Endothelial cell of umbilical vein (primary cell): ENCODE measurements around the gene PDGFB. TPM values are rescaled to one million over a fixed set of nuclear protein-coding genes. Genes with fewer than 3 reads are reported as not detected.

ENCODE experiments used
- BruUV-seq: library from RNA; stranded (reverse); fragments of 400-500 nt; replicated peaks from 2 replicates; lab custom pipeline; 2021; lab: Mats Ljungman, UMichigan
- CTCF ChIA-PET: fragments of 300-600, 350-600 bp; sonication (Branson Sonifier 250); formaldehyde crosslinking; loops from one replicate; lab custom pipeline; 2021; ENCODE audit warnings: antibody characterized with exemption, inconsistent platforms; lab: Charles Lee
- POLR2A ChIA-PET: fragments of 300-600, 350-600 bp; sonication (Branson Sonifier 250); formaldehyde crosslinking; loops from one replicate; lab custom pipeline; 2021; ENCODE audit warnings: antibody characterized with exemption, inconsistent platforms; lab: Charles Lee
- DNase-seq: peaks from one replicate; pipeline ENCODE4 v3.0.0-alpha.2; 2011; ENCODE audit warnings: low read depth, low spot score
- FAIRE-seq: peaks from 2 replicates; lab custom pipeline; 2011; peaks lifted over from hg19 to GRCh38; lab: Jason Lieb, UNC
- H2AFZ ChIP-seq: 2 replicates; pipeline ENCODE4 v1.6.0; 2012; ENCODE audit warnings: low read depth, low read length, control low read depth, inconsistent platforms
- H3K27ac ChIP-seq: 2 replicates; pipeline ENCODE4 v1.5.1; 2011; ENCODE audit warnings: low read depth, mild to moderate bottlenecking, control low read depth, low read length, moderate library complexity; ENCODE audit not compliant: insufficient read depth
- H3K27me3 ChIP-seq, 2 experiments: 2 replicates each; pipeline versions ENCODE4 v1.6.0 to v1.6.1; 2011; ENCODE audit warnings: low read length in 2 of 2, mixed read lengths in 1 of 2; ENCODE audit not compliant: control insufficient read depth in 2 of 2, insufficient read depth in 2 of 2
- H3K36me3 ChIP-seq, 2 experiments: 2 replicates in 1 of 2; 3 replicates in 1 of 2; pipeline ENCODE4 v1.5.1; 2011; ENCODE audit warnings: low read length in 2 of 2, mild to moderate bottlenecking in 1 of 2, moderate library complexity in 1 of 2; ENCODE audit not compliant: control insufficient read depth in 2 of 2, insufficient read depth in 2 of 2; ENCODE audit errors: extremely low read depth in 1 of 2
- H3K4me1 ChIP-seq: 3 replicates; pipeline ENCODE4 v1.5.1; 2011; ENCODE audit warnings: mild to moderate bottlenecking, low read length; ENCODE audit not compliant: control insufficient read depth, insufficient read depth; ENCODE audit errors: extremely low read depth
- H3K4me2 ChIP-seq: 2 replicates; pipeline ENCODE4 v1.6.1; 2011; ENCODE audit warnings: low read length, control low read depth, mixed read lengths; ENCODE audit not compliant: insufficient read depth
- H3K4me3 ChIP-seq, 3 experiments: fragments of 200-600 bp in 1 of 3; sonication (generic), shearing (Covaris generic) in 1 of 3; replicated peaks in 1 of 3; 2 replicates each; pipeline ENCODE4 v1.5.1; 2011 to 2016; ENCODE audit warnings: control low read depth in 3 of 3, low read length in 3 of 3, mild to moderate bottlenecking in 2 of 3, inconsistent platforms in 1 of 3, low read depth in 1 of 3, moderate library complexity in 1 of 3; ENCODE audit not compliant: insufficient read depth in 1 of 3
- H3K79me2 ChIP-seq: 2 replicates; pipeline ENCODE4 v1.6.0; 2012; ENCODE audit warnings: low read length, inconsistent platforms; ENCODE audit not compliant: control insufficient read depth, insufficient read depth
- H3K9ac ChIP-seq: replicated peaks from 2 replicates; pipeline ENCODE3; 2011; ENCODE audit warnings: low read length, control low read depth; ENCODE audit not compliant: insufficient read depth; ENCODE audit errors: extremely low read depth
- H3K9me1 ChIP-seq: replicated peaks from 3 replicates; pipeline ENCODE4 v1.6.0; 2011; ENCODE audit warnings: mild to moderate bottlenecking, low read length; ENCODE audit not compliant: control insufficient read depth, insufficient read depth; ENCODE audit errors: extremely low read depth
- H3K9me3 ChIP-seq: replicated peaks from 2 replicates; pipeline ENCODE4 v1.5.1; 2012; ENCODE audit warnings: low read length, inconsistent platforms; ENCODE audit not compliant: control insufficient read depth, insufficient read depth
- H4K20me1 ChIP-seq: replicated peaks from 2 replicates; pipeline ENCODE3; 2011; ENCODE audit warnings: mild to moderate bottlenecking, low read length; ENCODE audit not compliant: control insufficient read depth, insufficient read depth; ENCODE audit errors: extremely low read depth
- CTCF ChIP-seq, 2 donors: IDR thresholded peaks; 1 replicate in 1 of 2; 2 replicates in 1 of 2; pipeline ENCODE4 v1.5.1; 2011; ENCODE audit warnings: low read length in 2 of 2, mild to moderate bottlenecking in 2 of 2, moderate library complexity in 2 of 2, control low read depth in 1 of 2, inconsistent platforms in 1 of 2, low read depth in 1 of 2; ENCODE audit not compliant: insufficient read depth in 1 of 2; ENCODE audit errors: extremely low read depth in 1 of 2
- EZH2 ChIP-seq: IDR thresholded peaks from 2 replicates; pipeline ENCODE4 v1.6.1; 2012; ENCODE audit warnings: borderline replicate concordance, low read depth, mild to moderate bottlenecking, moderate library complexity, low read length, inconsistent platforms; ENCODE audit not compliant: severe bottlenecking
- FOS ChIP-seq: IDR thresholded peaks from 2 replicates; pipeline ENCODE4 v1.6.1; 2011; ENCODE audit warnings: mild to moderate bottlenecking, low read length, moderate library complexity, borderline replicate concordance; ENCODE audit not compliant: insufficient read depth
- GATA2 ChIP-seq: IDR thresholded peaks from 2 replicates; pipeline ENCODE4 v1.7.0; 2011; ENCODE audit warnings: low read depth, mild to moderate bottlenecking, moderate library complexity, mixed read lengths, low read length; ENCODE audit not compliant: insufficient read length, insufficient read depth
- JUN ChIP-seq: IDR thresholded peaks from 2 replicates; pipeline ENCODE4 v1.6.1; 2011; ENCODE audit warnings: borderline replicate concordance, low read depth; ENCODE audit not compliant: insufficient read length, insufficient read depth
- MAX ChIP-seq: IDR thresholded peaks from 2 replicates; pipeline ENCODE4 v1.6.1; 2011; ENCODE audit not compliant: insufficient read depth, insufficient read length
- MYC ChIP-seq: IDR thresholded peaks from one replicate; pipeline ENCODE4 v1.6.1; 2011; ENCODE audit warnings: mild to moderate bottlenecking, low read depth, low read length
- POLR2A ChIP-seq: IDR thresholded peaks from 2 replicates; pipeline ENCODE4 v1.6.1; 2012; ENCODE audit warnings: low read depth, mild to moderate bottlenecking, control low read depth, low read length
- POLR2AphosphoS5 ChIP-seq: IDR thresholded peaks from 2 replicates; pipeline ENCODE4 v1.6.1; 2012; ENCODE audit warnings: low read depth, mild to moderate bottlenecking, control low read depth, low read length, moderate library complexity; ENCODE audit not compliant: insufficient read depth
- dilution Hi-C: fragments of 300-500 bp; cut with MboI; formaldehyde crosslinking; loops from one replicate; pipeline ENCODE4 v1.15.0; 2019; ENCODE audit warnings: low sequenced_read_pairs; ENCODE audit not compliant: extremely low pct_ligation_motif_present
- intact Hi-C: fragments of 100-400 bp; cut with micrococcal nuclease; formaldehyde crosslinking; loops from one replicate; pipeline ENCODE4 v1.10.0; 2022
- polyA plus RNA-seq, 4 experiments: library from polyadenylated mRNA; depleted of rRNA in 3 of 4; stranded (reverse) in 3 of 4; unstranded in 1 of 4; fragments of >200 nt; gene quantifications; 2 replicates each; pipeline versions ENCODE4 v1.2.1 to v1.2.3, GENCODE V29; 2011 to 2012; ENCODE audit warnings: missing spikeins in 1 of 4
- total RNA-seq: library from RNA; stranded (reverse); gene quantifications from 2 replicates; pipeline ENCODE4 v1.2.3, GENCODE V29; 2021

The PDGFB gene
- total and polyA plus RNA-seq, 2 donors (not counting 3 experiments of a cell fraction or from before 2014, with no cell fraction given) = 135 to 240 TPM

- POLR2A ChIA-PET = interaction anchor here (1.0 kb wide), 1 partner anchor 68 kb away, joined by 3 read pairs; no protein-coding TSS in a partner anchor
- H3K4me1 ChIP-seq = peaks cover 41% of the 10 kb centered on the region
- peak overlapping the region; percentile 91 for H3K9ac ChIP-seq
- H3K4me2 ChIP-seq = peak overlapping the region; percentile 4
- H3K4me3 ChIP-seq = peak overlapping the region; percentile 41 to 91 (median 68)
- H3K27ac ChIP-seq = peak overlapping the region; percentile 46
- dilution Hi-C loops (no loop called here), intact Hi-C loops (no loop called here)
- peaks cover 69% of the 10 kb centered on the region for H3K79me2 ChIP-seq
- peaks cover 4% of the 10 kb centered on the region for H4K20me1 ChIP-seq
- H3K36me3 ChIP-seq = peaks cover 7 to 21% of the 10 kb centered on the region in 2 experiments
- no peak for DNase-seq
- no TSS peak for BruUV-seq
- no peak overlapping the region for H2AFZ ChIP-seq
- H3K9me3 ChIP-seq = no peaks in the 10 kb centered on the region
- TF ChIP-seq EZH2 (no peak), POLR2A (peak; percentile 48), FOS (no peak), GATA2 (no peak), POLR2AphosphoS5 (peak; percentile 33), CTCF (IDR thresholded peaks at IDR 0.05; ENCODE audit: extremely low read depth in 1 of 2, insufficient read depth in 1 of 2, low read depth in 1 of 2, low read length in 2 of 2) (no peak), MAX (no peak), JUN (no peak), MYC (no peak)
- no peaks in the 10 kb centered on the region for H3K9me1 ChIP-seq
- CTCF ChIA-PET = interaction anchor here (2.5 kb wide), 1 partner anchor 64 kb away, joined by 22 read pairs; no protein-coding TSS in a partner anchor
- no peaks in the 10 kb centered on the region for H3K27me3 ChIP-seq
- FAIRE-seq = no peak
Measured at GRCh38 chr22:39242595-39243438, 2.0 kb downstream of the PDGFB start.
